ENCODE data around the gene PRUNE2. TPM values are rescaled to one million over a fixed set of nuclear protein-coding genes. Genes with fewer than 3 reads are reported as not detected.

PRUNE2 gene
- total RNA-seq, 4 donors from 2014 or later: 4.0 to 20.7 (median 14.2) TPM

GRCh38 chr9:76699971-76700370 lies 205.9 kb downstream of the PRUNE2 start:
- TF ChIP-seq CTCF (IDR thresholded peaks at IDR 0.05; ENCODE audit: low read depth): no peak

GRCh38 chr9:76697554-76697953 lies 208.4 kb downstream of the PRUNE2 start:
- TF ChIP-seq CTCF (IDR thresholded peaks at IDR 0.05; ENCODE audit: low read depth): no peak

GRCh38 chr9:76697081-76697480 lies 208.8 kb downstream of the PRUNE2 start:
- no peak for TF ChIP-seq CTCF (IDR thresholded peaks at IDR 0.05; ENCODE audit: low read depth)

GRCh38 chr9:76693912-76694311 lies 212.0 kb downstream of the PRUNE2 start:
- TF ChIP-seq CTCF (IDR thresholded peaks at IDR 0.05; ENCODE audit: low read depth): no peak

GRCh38 chr9:76692458-76693129 lies 213.3 kb downstream of the PRUNE2 start:
- TF ChIP-seq CTCF (IDR thresholded peaks at IDR 0.05; ENCODE audit: low read depth): no peak

- no peak for TF ChIP-seq CTCF (IDR thresholded peaks at IDR 0.05; ENCODE audit: low read depth)
Measured at GRCh38 chr9:76691517-76692313, 214.2 kb downstream of the PRUNE2 start.

- TF ChIP-seq CTCF (IDR thresholded peaks at IDR 0.05; ENCODE audit: low read depth): no peak
Measured at GRCh38 chr9:76690973-76691370, 214.9 kb downstream of the PRUNE2 start.

Data from subcutaneous adipose tissue (tissue), 4 donors.